HepG2 (cell line): ENCODE data around the gene DHX58. TPM values are rescaled to one million over a fixed set of nuclear protein-coding genes. Genes with fewer than 3 reads are reported as not detected.

Experiments
- DNMT1 ChIP-seq: sonication (generic); formaldehyde crosslinking; IDR thresholded peaks from 2 replicates; pipeline ENCODE4 v1.5.1; 2020; ENCODE audit warnings: mild to moderate bottlenecking, missing genetic modification reagents
- FOXC1 ChIP-seq: sonication (generic); formaldehyde crosslinking; IDR thresholded peaks from 2 replicates; pipeline ENCODE4 v1.8.0; 2022; ENCODE audit warnings: mild to moderate bottlenecking, missing genetic modification reagents, borderline replicate concordance
- GABPB1 ChIP-seq: IDR thresholded peaks from 2 replicates; pipeline ENCODE4 v1.6.1; 2016; ENCODE audit warnings: mild to moderate bottlenecking, missing genetic modification reagents, moderate library complexity, missing compliant biosample characterization
- HDAC2 ChIP-seq: sonication (generic); formaldehyde crosslinking; IDR thresholded peaks from 2 replicates; pipeline ENCODE4 v1.4.0; 2020; ENCODE audit warnings: missing genetic modification reagents
- MIXL1 ChIP-seq: IDR thresholded peaks from 2 replicates; pipeline ENCODE4 v1.6.1; 2016
- MTA1 ChIP-seq: sonication (generic); formaldehyde crosslinking; IDR thresholded peaks from 2 replicates; pipeline ENCODE4 v1.4.0; 2020; ENCODE audit warnings: missing genetic modification reagents, mild to moderate bottlenecking, borderline replicate concordance
- NR2F6 ChIP-seq, 2 experiments: IDR thresholded peaks; 2 replicates each; pipeline ENCODE4 v1.6.1; 2016; ENCODE audit warnings: antibody characterized with exemption in 1 of 2, mild to moderate bottlenecking in 1 of 2
- SMAD1 ChIP-seq: sonication (generic); formaldehyde crosslinking; IDR thresholded peaks from 2 replicates; pipeline ENCODE4 v1.4.0; 2020; ENCODE audit warnings: missing genetic modification reagents, low read depth, mild to moderate bottlenecking, borderline replicate concordance
- SP5 ChIP-seq: IDR thresholded peaks from 2 replicates; pipeline ENCODE4 v1.6.1; 2016; ENCODE audit warnings: low read depth, borderline replicate concordance
- SRSF1 ChIP-seq: fragments of 200-400 bp; formaldehyde crosslinking; optimal IDR thresholded peaks from 2 replicates; pipeline ENCODE3; 2017; ENCODE audit warnings: mild to moderate bottlenecking, low read depth, low read length, moderate library complexity
- ZFP62 ChIP-seq: sonication (generic); formaldehyde crosslinking; IDR thresholded peaks from 2 replicates; pipeline ENCODE4 v1.4.0; 2020; ENCODE audit warnings: missing genetic modification reagents
- ZFP90 ChIP-seq: sonication (generic); formaldehyde crosslinking; IDR thresholded peaks from 2 replicates; pipeline ENCODE4 v1.8.0; 2022; ENCODE audit warnings: missing genetic modification reagents, mild to moderate bottlenecking, inconsistent platforms, borderline replicate concordance
- ZNF20 ChIP-seq: sonication (generic); formaldehyde crosslinking; IDR thresholded peaks from 2 replicates; pipeline ENCODE4 v1.4.0; 2020; ENCODE audit warnings: mild to moderate bottlenecking, moderate library complexity, missing genetic modification reagents
- ZNF331 ChIP-seq: sonication (generic); formaldehyde crosslinking; IDR thresholded peaks from 2 replicates; pipeline ENCODE4 v1.4.0; 2020; ENCODE audit warnings: missing genetic modification reagents
- ZNF343 ChIP-seq: sonication (generic); formaldehyde crosslinking; IDR thresholded peaks from 2 replicates; pipeline ENCODE4 v1.4.0; 2020; ENCODE audit warnings: mild to moderate bottlenecking, missing genetic modification reagents
- ZNF350 ChIP-seq: sonication (generic); formaldehyde crosslinking; IDR thresholded peaks from 2 replicates; pipeline ENCODE4 v1.4.0; 2020; ENCODE audit warnings: mild to moderate bottlenecking, low read depth, missing genetic modification reagents, borderline replicate concordance
- ZNF567 ChIP-seq: sonication (generic); formaldehyde crosslinking; IDR thresholded peaks from 2 replicates; pipeline ENCODE4 v1.8.1; 2023; ENCODE audit warnings: mild to moderate bottlenecking, missing genetic modification reagents, borderline replicate concordance
- ZNF713 ChIP-seq: sonication (generic); formaldehyde crosslinking; IDR thresholded peaks from 2 replicates; pipeline ENCODE4 v1.4.0; 2020; ENCODE audit warnings: mild to moderate bottlenecking, missing genetic modification reagents
- polyA plus RNA-seq, 8 experiments: library from polyadenylated mRNA; depleted of rRNA in 3 of 8; stranded (reverse) in 7 of 8; unstranded in 1 of 8; fragments of >200 nt; fragmentation: Illumina TruSeq in 4 of 8; extraction: Trizol in 4 of 8; gene quantifications; 2 replicates each; pipeline versions ENCODE4 v1.2.1 to v1.2.3, GENCODE V29; 2011 to 2016; ENCODE audit warnings: low read depth in 4 of 8, missing spikeins in 1 of 8, mixed read lengths in 1 of 8; ENCODE audit not compliant: insufficient read depth in 1 of 8
- total RNA-seq, 5 experiments: library from RNA; depleted of rRNA; stranded (reverse); fragments of >200 nt; fragmentation: Illumina TruSeq; extraction: Trizol; gene quantifications; 2 replicates each; pipeline ENCODE4 v1.2.3, GENCODE V29; 2016; ENCODE audit warnings: low read depth in 1 of 5
- TF ChIP-seq, protein P1 (sequence below): sonication (generic); formaldehyde crosslinking; IDR thresholded peaks from 2 replicates; pipeline ENCODE4 v1.4.0; 2020; ENCODE audit warnings: missing genetic modification reagents
- TF ChIP-seq, protein P2 (sequence below): sonication (generic); formaldehyde crosslinking; IDR thresholded peaks from 2 replicates; pipeline ENCODE4 v1.8.0; 2022; ENCODE audit warnings: missing genetic modification reagents, mild to moderate bottlenecking, inconsistent platforms, borderline replicate concordance
- TF ChIP-seq, protein P3 (sequence below): sonication (generic); formaldehyde crosslinking; IDR thresholded peaks from 2 replicates; pipeline ENCODE4 v1.5.1; 2020; ENCODE audit warnings: mild to moderate bottlenecking, missing genetic modification reagents, moderate library complexity
- TF ChIP-seq, protein P4 (sequence below): sonication (generic); formaldehyde crosslinking; IDR thresholded peaks from 2 replicates; pipeline ENCODE4 v1.8.0; 2022; ENCODE audit warnings: missing genetic modification reagents, mild to moderate bottlenecking, borderline replicate concordance

The DHX58 gene
- total and polyA plus RNA-seq, 2 of the 13 experiments (the other 11 are each of a cell fraction or from before 2014, with no cell fraction given), result 6.7 to 7.8 TPM

DNA sequence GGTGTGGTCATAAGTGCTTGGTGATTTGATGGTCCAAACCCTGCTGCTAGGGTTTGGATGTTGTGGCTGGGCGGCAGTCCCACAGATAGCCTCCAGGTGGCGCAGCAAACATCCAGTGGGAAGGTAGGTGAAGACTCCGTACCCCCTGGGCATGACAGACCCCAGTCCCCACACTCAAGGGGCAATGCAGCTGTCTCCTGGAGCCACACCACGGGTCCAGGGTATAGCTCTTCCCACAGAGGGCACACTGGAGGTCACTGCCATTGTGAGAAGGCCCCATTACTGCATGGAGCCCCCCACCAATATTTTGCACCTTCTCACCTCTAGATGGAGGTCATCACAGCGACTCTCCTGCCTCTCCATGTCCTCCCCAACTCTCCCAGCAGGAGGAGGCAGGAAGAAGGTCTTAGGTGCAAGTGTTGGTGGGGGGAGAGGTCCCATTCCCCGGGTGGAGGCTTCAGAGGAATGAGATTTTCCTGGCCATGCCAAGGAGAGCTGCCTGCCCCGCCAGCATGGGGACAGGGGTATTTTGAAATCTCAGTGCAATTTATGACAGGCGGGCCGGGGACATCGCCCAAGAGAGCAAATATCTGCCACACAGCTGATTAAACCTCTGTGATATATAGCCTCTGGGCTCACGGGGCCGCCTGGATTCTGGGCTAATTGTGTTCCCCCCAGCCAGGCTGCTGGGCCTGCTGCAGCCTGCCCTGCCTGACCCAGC is 45.0 kb downstream of the DHX58 start (continued):
- TF ChIP-seq DNMT1 (CRISPR knock-in tag), result 0 out of 2 replicates have a peak, but pooled peaks have one; percentile 47
- 0 out of 2 replicates have a peak, but pooled peaks have one; percentile 21 for TF ChIP-seq MTA1 (CRISPR knock-in tag)
- TF ChIP-seq, protein P1, sequence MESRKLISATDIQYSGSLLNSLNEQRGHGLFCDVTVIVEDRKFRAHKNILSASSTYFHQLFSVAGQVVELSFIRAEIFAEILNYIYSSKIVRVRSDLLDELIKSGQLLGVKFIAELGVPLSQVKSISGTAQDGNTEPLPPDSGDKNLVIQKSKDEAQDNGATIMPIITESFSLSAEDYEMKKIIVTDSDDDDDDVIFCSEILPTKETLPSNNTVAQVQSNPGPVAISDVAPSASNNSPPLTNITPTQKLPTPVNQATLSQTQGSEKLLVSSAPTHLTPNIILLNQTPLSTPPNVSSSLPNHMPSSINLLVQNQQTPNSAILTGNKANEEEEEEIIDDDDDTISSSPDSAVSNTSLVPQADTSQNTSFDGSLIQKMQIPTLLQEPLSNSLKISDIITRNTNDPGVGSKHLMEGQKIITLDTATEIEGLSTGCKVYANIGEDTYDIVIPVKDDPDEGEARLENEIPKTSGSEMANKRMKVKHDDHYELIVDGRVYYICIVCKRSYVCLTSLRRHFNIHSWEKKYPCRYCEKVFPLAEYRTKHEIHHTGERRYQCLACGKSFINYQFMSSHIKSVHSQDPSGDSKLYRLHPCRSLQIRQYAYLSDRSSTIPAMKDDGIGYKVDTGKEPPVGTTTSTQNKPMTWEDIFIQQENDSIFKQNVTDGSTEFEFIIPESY (CRISPR knock-in tag), result peak; percentile 44
- no peak; the same call in 1 of the 2 replicates for TF ChIP-seq SP5 (CRISPR knock-in tag)
- TF ChIP-seq SMAD1 (CRISPR knock-in tag), result peak; percentile 74; the same call in 1 of the 2 replicates
- TF ChIP-seq SRSF1, result no peak
- no peak for TF ChIP-seq ZFP62 (CRISPR knock-in tag)
- TF ChIP-seq GABPB1 (CRISPR knock-in tag), result 0 out of 2 replicates have a peak, but pooled peaks have one; percentile 19
- TF ChIP-seq, protein P2, sequence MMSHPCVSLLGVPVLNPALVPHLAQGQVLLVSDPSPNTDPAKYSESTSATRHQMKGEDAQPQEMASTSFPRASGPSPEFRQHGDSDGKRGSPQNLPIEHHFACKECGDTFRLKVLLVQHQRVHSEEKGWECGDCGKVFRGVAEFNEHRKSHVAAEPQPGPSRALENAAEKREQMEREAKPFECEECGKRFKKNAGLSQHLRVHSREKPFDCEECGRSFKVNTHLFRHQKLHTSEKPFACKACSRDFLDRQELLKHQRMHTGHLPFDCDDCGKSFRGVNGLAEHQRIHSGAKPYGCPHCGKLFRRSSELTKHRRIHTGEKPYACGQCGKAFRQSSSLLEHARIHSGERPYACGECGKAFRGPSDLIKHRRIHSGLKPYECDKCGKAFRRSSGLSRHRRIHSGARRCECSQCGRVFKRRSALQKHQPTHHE, result no peak
- TF ChIP-seq ZNF567 (CRISPR knock-in tag), result 0 out of 2 replicates have a peak, but pooled peaks have one; percentile 21
- TF ChIP-seq NR2F6 (IDR thresholded peaks at IDR 0.05), result peak; percentile 49; the same call in 1 of the 2 replicates
- peak; percentile 49 for TF ChIP-seq NR2F6 (CRISPR knock-in tag; IDR thresholded peaks at IDR 0.05)
- TF ChIP-seq MIXL1 (CRISPR knock-in tag), result no peak
- TF ChIP-seq, protein P3, sequence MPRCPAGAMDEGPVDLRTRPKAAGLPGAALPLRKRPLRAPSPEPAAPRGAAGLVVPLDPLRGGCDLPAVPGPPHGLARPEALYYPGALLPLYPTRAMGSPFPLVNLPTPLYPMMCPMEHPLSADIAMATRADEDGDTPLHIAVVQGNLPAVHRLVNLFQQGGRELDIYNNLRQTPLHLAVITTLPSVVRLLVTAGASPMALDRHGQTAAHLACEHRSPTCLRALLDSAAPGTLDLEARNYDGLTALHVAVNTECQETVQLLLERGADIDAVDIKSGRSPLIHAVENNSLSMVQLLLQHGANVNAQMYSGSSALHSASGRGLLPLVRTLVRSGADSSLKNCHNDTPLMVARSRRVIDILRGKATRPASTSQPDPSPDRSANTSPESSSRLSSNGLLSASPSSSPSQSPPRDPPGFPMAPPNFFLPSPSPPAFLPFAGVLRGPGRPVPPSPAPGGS (CRISPR knock-in tag), result peak; percentile 1; the same call in 1 of the 2 replicates
- TF ChIP-seq ZNF713, result 0 out of 2 replicates have a peak, but pooled peaks have one; percentile 37
- TF ChIP-seq FOXC1 (CRISPR knock-in tag), result peak; percentile 52; the same call in 1 of the 2 replicates
- TF ChIP-seq HDAC2, result peak; percentile 8; the same call in 1 of the 2 replicates
- 0 out of 2 replicates have a peak, but pooled peaks have one; percentile 34 for TF ChIP-seq ZNF343 (CRISPR knock-in tag)
- peak; percentile 18; the same call in 1 of the 2 replicates for TF ChIP-seq ZNF331 (CRISPR knock-in tag)
- TF ChIP-seq ZNF20 (CRISPR knock-in tag), result no peak
- TF ChIP-seq ZFP90, result 0 out of 2 replicates have a peak, but pooled peaks have one; percentile 22
- TF ChIP-seq ZNF350 (CRISPR knock-in tag), result peak; percentile 39; the same call in 1 of the 2 replicates
- TF ChIP-seq, protein P4, sequence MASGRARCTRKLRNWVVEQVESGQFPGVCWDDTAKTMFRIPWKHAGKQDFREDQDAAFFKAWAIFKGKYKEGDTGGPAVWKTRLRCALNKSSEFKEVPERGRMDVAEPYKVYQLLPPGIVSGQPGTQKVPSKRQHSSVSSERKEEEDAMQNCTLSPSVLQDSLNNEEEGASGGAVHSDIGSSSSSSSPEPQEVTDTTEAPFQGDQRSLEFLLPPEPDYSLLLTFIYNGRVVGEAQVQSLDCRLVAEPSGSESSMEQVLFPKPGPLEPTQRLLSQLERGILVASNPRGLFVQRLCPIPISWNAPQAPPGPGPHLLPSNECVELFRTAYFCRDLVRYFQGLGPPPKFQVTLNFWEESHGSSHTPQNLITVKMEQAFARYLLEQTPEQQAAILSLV (CRISPR knock-in tag), result 0 out of 2 replicates have a peak, but pooled peaks have one; percentile 76
